GM12878 (cell line): ENCODE results near the gene GPR176. TPM values are rescaled to one million over a fixed set of nuclear protein-coding genes. Genes with fewer than 3 reads are reported as not detected.

Source experiments
- ATAC-seq: fragments of 200-7000 bp; cut with Tn5 transposase; 3 replicates; pipeline ENCODE4 v1.9.1; 2020; ENCODE audit warnings: mild to moderate bottlenecking, moderate library complexity
- BruUV-seq: library from RNA; stranded (reverse); fragments of 400-500 nt; replicated peaks from 2 replicates; lab custom pipeline; 2021; lab: Mats Ljungman, UMichigan
- CTCF ChIA-PET: fragments of 300-600 bp; sonication (Branson Sonifier 250); formaldehyde crosslinking; extraction: SDS; loops from one replicate; lab custom pipeline; 2021; ENCODE audit warnings: inconsistent platforms; lab: Yijun Ruan, JAX
- POLR2A ChIA-PET: fragments of 350-600 bp; formaldehyde crosslinking; extraction: SDS; loops from one replicate; lab custom pipeline; 2021; ENCODE audit warnings: inconsistent platforms; lab: Charles Lee
- RAD21 ChIA-PET: fragments of 300-600 bp; sonication (Branson Sonifier 250); formaldehyde crosslinking; loops from one replicate; lab custom pipeline; 2023; ENCODE audit warnings: antibody characterized with exemption; ENCODE audit not compliant: unreplicated experiment; lab: Charles Lee
- SMC1A ChIA-PET: fragments of 300-600 bp; sonication (Branson Sonifier 250); formaldehyde crosslinking; loops from one replicate; lab custom pipeline; 2023; ENCODE audit not compliant: unreplicated experiment, uncharacterized antibody; lab: Charles Lee
- DNase-seq: peaks from one replicate; pipeline ENCODE4 v3.0.0-alpha.2; 2011; ENCODE audit warnings: low read depth, low spot score
- FAIRE-seq: peaks from 3 replicates; lab custom pipeline; 2011; peaks lifted over from hg19 to GRCh38; lab: Jason Lieb, UNC
- H2AFZ ChIP-seq: 2 replicates; pipeline ENCODE4 v1.6.0; 2011; ENCODE audit warnings: low read depth, low read length, control low read depth; ENCODE audit not compliant: control insufficient read depth
- H3K27ac ChIP-seq: 2 replicates; pipeline ENCODE4 v1.5.1; 2011; ENCODE audit warnings: control low read depth; ENCODE audit not compliant: control insufficient read depth, insufficient read depth
- H3K27me3 ChIP-seq, 2 experiments: replicated peaks in 1 of 2; 2 replicates each; pipeline versions ENCODE4 v1.6.0 to v1.6.1; 2011; ENCODE audit warnings: low read length in 1 of 2; ENCODE audit not compliant: control insufficient read depth in 2 of 2, insufficient read depth in 2 of 2
- H3K36me3 ChIP-seq, 2 experiments: 2 replicates each; pipeline ENCODE4 v1.5.1; 2011; ENCODE audit warnings: low read length in 1 of 2; ENCODE audit not compliant: control insufficient read depth in 2 of 2, insufficient read depth in 2 of 2
- H3K4me1 ChIP-seq: 2 replicates; pipeline ENCODE4 v1.6.1; 2011; ENCODE audit warnings: mild to moderate bottlenecking, low read length, moderate library complexity, mixed read lengths; ENCODE audit not compliant: control insufficient read depth, insufficient read depth
- H3K4me2 ChIP-seq: 2 replicates; pipeline ENCODE4 v1.6.0; 2011; ENCODE audit warnings: control low read depth; ENCODE audit not compliant: control insufficient read depth, insufficient read depth
- H3K4me3 ChIP-seq: fragments of 200-600 bp; sonication (generic); 2 replicates; pipeline ENCODE4 v1.5.1; 2016
- H3K79me2 ChIP-seq: 2 replicates; pipeline ENCODE4 v1.6.0; 2011; ENCODE audit warnings: low read length; ENCODE audit not compliant: control insufficient read depth, insufficient read depth
- H3K9ac ChIP-seq: 2 replicates; pipeline ENCODE4 v1.8.0; 2011; ENCODE audit warnings: low read length, control low read depth, mixed read lengths; ENCODE audit not compliant: control insufficient read depth, insufficient read depth
- H3K9me3 ChIP-seq: replicated peaks from 3 replicates; pipeline ENCODE4 v1.5.1; 2011; ENCODE audit warnings: mild to moderate bottlenecking, low read length; ENCODE audit not compliant: control insufficient read depth, insufficient read depth
- H4K20me1 ChIP-seq: 2 replicates; pipeline ENCODE4 v1.6.0; 2011; ENCODE audit not compliant: control insufficient read depth, insufficient read depth
- EGR1 ChIP-seq, 2 experiments: IDR thresholded peaks; 1 replicate in 1 of 2; 2 replicates in 1 of 2; pipeline ENCODE4 v1.6.1; 2011 to 2012; ENCODE audit warnings: low read depth in 2 of 2, low read length in 2 of 2, borderline replicate concordance in 1 of 2, mild to moderate bottlenecking in 1 of 2, moderate library complexity in 1 of 2
- KAT2A ChIP-seq: conservative IDR thresholded peaks from 2 replicates; pipeline ENCODE4 v1.6.1; 2011; ENCODE audit warnings: low read depth, low read length; ENCODE audit not compliant: control insufficient read depth
- MEF2B ChIP-seq: fragments of 450-650 bp; IDR thresholded peaks from 2 replicates; pipeline ENCODE4 v1.6.1; 2018; ENCODE audit warnings: mild to moderate bottlenecking, moderate library complexity; ENCODE audit not compliant: partially characterized antibody, poor library complexity, severe bottlenecking
- SIX5 ChIP-seq: IDR thresholded peaks from 2 replicates; pipeline ENCODE4 v1.6.1; 2011; ENCODE audit warnings: mild to moderate bottlenecking, low read depth, low read length, moderate library complexity; ENCODE audit not compliant: severe bottlenecking
- SMAD1 ChIP-seq: fragments of 450-650 bp; IDR thresholded peaks from 2 replicates; pipeline ENCODE4 v1.6.1; 2018; ENCODE audit warnings: mild to moderate bottlenecking, low read depth; ENCODE audit not compliant: partially characterized antibody
- SMARCA5 ChIP-seq: fragments of 450-650 bp; IDR thresholded peaks from 2 replicates; pipeline ENCODE4 v1.6.1; 2017; ENCODE audit warnings: mild to moderate bottlenecking
- SREBF2 ChIP-seq: IDR thresholded peaks from 2 replicates; pipeline ENCODE4 v1.6.1; 2012; ENCODE audit warnings: mild to moderate bottlenecking, low read length
- SRF ChIP-seq, 2 experiments: IDR thresholded peaks; 2 replicates each; pipeline ENCODE4 v1.6.1; 2011; ENCODE audit warnings: low read depth in 2 of 2, low read length in 2 of 2, mild to moderate bottlenecking in 1 of 2, moderate library complexity in 1 of 2
- STAT1 ChIP-seq: fragments of 450-650 bp; conservative IDR thresholded peaks from 2 replicates; pipeline ENCODE4 v1.6.1; 2014; ENCODE audit warnings: antibody characterized with exemption, mild to moderate bottlenecking
- TCF7 ChIP-seq: IDR thresholded peaks from 2 replicates; pipeline ENCODE4 v1.6.1; 2014; ENCODE audit warnings: antibody characterized with exemption, borderline replicate concordance
- YBX1 ChIP-seq: fragments of 450-650 bp; IDR thresholded peaks from 2 replicates; pipeline ENCODE4 v1.6.1; 2016; ENCODE audit warnings: antibody characterized with exemption
- WGBS: methylation state at CpG from one replicate; pipeline ENCODE4 v1.1.6; 2016; ENCODE audit warnings: low lambda C conversion rate; ENCODE audit not compliant: insufficient replicate concordance, insufficient coverage; ENCODE audit errors: missing lambda C conversion rate; 5-methylcytosine and 5-hydroxymethylcytosine counted together
- in situ Hi-C: fragments of 300-500 bp; cut with MboI; formaldehyde crosslinking; loops from 9 replicates; pipeline ENCODE4 v1.14.3; 2018; ENCODE audit warnings: mixed read lengths
- intact Hi-C: fragments of 100-400 bp; cut with micrococcal nuclease; formaldehyde crosslinking; loops from one replicate; pipeline ENCODE4 v1.14.2; 2022; ENCODE audit not compliant: unreplicated experiment
- polyA plus RNA-seq, 11 experiments: library from polyadenylated mRNA; depleted of rRNA in 4 of 11; unstranded in 6 of 11; stranded (reverse) in 5 of 11; fragments of >200 nt; fragmentation: Nextera tagmentation in 4 of 11; fragmentation: Illumina TruSeq in 1 of 11; extraction: Ambion mirVana in 4 of 11; extraction: Trizol in 1 of 11; gene quantifications; 1 replicate in 1 of 11; 2 replicates in 10 of 11; pipeline versions ENCODE4 v1.2.1 to v1.2.3, GENCODE V29; 2011 to 2016; ENCODE audit warnings: inconsistent platforms in 2 of 11, missing spikeins in 2 of 11, low read depth in 1 of 11
- total RNA-seq, 4 experiments: library from RNA; depleted of rRNA in 3 of 4; stranded (reverse); fragments of >200 nt in 3 of 4; fragmentation: Illumina TruSeq in 1 of 4; extraction: Trizol in 1 of 4; gene quantifications; 2 replicates each; pipeline versions ENCODE4 v1.2.1 to v1.2.3, GENCODE V29; 2013 to 2021
- TF ChIP-seq, protein P1 (sequence below): fragments of 450-650 bp; formaldehyde crosslinking; IDR thresholded peaks from 2 replicates; pipeline ENCODE4 v1.4.0; 2020; ENCODE audit warnings: mild to moderate bottlenecking, moderate library complexity
- TF ChIP-seq, protein P2 (sequence below): fragments of 450-650 bp; IDR thresholded peaks from 2 replicates; pipeline ENCODE4 v1.6.1; 2017; ENCODE audit warnings: mild to moderate bottlenecking
- TF ChIP-seq, protein P3 (sequence below): IDR thresholded peaks from 2 replicates; pipeline ENCODE4 v1.6.1; 2012; ENCODE audit warnings: improper control_type of control experiment, low read depth, low read length; ENCODE audit not compliant: insufficient replicate concordance

The GPR176 gene
- total and polyA plus RNA-seq, 10 of the 15 experiments (the other 5 are each of a cell fraction or from before 2014, with no cell fraction given) = 0.02 to 0.33 (median 0.16) TPM; not detected in 4

DNA sequence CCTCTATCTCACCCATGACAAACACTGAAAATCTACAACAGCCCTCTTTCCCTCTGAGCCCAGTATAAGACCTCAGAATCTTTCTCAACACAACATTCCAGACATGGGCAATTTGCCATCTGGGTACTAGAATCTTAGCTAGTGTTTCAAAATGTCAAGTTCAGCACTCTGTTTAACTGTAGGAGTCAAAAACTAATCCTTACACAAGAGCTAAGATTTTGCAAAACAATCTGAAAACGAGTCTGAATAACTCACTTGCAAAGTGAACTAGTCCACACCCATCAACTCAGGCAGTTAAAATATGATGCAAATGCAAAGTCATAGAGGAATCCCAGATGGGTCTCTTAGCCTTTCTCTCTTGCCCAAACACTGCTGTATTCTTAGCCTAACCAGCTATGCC, 67.8 kb downstream of the GPR176 start:
- DNase-seq = no peak
- no peak overlapping the region for H3K4me2 ChIP-seq
- H3K79me2 ChIP-seq = no peaks in the 10 kb centered on the region
- H3K9me3 ChIP-seq = no peaks in the 10 kb centered on the region
- WGBS = 0% methylated on average over 1 of the region's 1 CpG
- POLR2A ChIA-PET = no interaction called here
- no peak overlapping the region for H2AFZ ChIP-seq
- H3K27ac ChIP-seq = no peak overlapping the region
- no peaks in the 10 kb centered on the region for H3K36me3 ChIP-seq
- no TSS peak for BruUV-seq
- H3K4me3 ChIP-seq = no peak overlapping the region
- SMC1A ChIA-PET = interaction anchor here (1.2 kb wide), 1 partner anchor 21 kb away, joined by 5 read pairs; no protein-coding TSS in a partner anchor
- RAD21 ChIA-PET = no interaction called here
- H4K20me1 ChIP-seq = no peaks in the 10 kb centered on the region
- peaks cover 0 to 5% of the 10 kb centered on the region in 2 experiments; a peak in 2 of 4 replicates for H3K27me3 ChIP-seq
- no peaks in the 10 kb centered on the region for H3K4me1 ChIP-seq
- intact Hi-C loops (no loop called here), in situ Hi-C loops (no loop called here)
- no peak overlapping the region for H3K9ac ChIP-seq
- no peak for FAIRE-seq
- ATAC-seq = no peak
- CTCF ChIA-PET = interaction anchor here (3.7 kb wide), 1 partner anchor 22 kb away, joined by 24 read pairs; no protein-coding TSS in a partner anchor
- TF ChIP-seq SMARCA5 (no peak), KAT2A (no peak), YBX1 (no peak), STAT1 (no peak), SMAD1 (no peak), TCF7 (no peak), SIX5 (no peak), EGR1 (IDR thresholded peaks at IDR 0.05; ENCODE audit: borderline replicate concordance in 1 of 2, low read depth in 2 of 2, low read length in 2 of 2) (no peak), MEF2B (no peak), SRF (IDR thresholded peaks at IDR 0.05; ENCODE audit: low read depth in 2 of 2, low read length in 2 of 2) (no peak), SREBF2 (no peak)
- TF ChIP-seq, protein P1, sequence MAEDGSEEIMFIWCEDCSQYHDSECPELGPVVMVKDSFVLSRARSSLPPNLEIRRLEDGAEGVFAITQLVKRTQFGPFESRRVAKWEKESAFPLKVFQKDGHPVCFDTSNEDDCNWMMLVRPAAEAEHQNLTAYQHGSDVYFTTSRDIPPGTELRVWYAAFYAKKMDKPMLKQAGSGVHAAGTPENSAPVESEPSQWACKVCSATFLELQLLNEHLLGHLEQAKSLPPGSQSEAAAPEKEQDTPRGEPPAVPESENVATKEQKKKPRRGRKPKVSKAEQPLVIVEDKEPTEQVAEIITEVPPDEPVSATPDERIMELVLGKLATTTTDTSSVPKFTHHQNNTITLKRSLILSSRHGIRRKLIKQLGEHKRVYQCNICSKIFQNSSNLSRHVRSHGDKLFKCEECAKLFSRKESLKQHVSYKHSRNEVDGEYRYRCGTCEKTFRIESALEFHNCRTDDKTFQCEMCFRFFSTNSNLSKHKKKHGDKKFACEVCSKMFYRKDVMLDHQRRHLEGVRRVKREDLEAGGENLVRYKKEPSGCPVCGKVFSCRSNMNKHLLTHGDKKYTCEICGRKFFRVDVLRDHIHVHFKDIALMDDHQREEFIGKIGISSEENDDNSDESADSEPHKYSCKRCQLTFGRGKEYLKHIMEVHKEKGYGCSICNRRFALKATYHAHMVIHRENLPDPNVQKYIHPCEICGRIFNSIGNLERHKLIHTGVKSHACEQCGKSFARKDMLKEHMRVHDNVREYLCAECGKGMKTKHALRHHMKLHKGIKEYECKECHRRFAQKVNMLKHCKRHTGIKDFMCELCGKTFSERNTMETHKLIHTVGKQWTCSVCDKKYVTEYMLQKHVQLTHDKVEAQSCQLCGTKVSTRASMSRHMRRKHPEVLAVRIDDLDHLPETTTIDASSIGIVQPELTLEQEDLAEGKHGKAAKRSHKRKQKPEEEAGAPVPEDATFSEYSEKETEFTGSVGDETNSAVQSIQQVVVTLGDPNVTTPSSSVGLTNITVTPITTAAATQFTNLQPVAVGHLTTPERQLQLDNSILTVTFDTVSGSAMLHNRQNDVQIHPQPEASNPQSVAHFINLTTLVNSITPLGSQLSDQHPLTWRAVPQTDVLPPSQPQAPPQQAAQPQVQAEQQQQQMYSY (CRISPR knock-in tag) = no peak
- TF ChIP-seq, protein P2, sequence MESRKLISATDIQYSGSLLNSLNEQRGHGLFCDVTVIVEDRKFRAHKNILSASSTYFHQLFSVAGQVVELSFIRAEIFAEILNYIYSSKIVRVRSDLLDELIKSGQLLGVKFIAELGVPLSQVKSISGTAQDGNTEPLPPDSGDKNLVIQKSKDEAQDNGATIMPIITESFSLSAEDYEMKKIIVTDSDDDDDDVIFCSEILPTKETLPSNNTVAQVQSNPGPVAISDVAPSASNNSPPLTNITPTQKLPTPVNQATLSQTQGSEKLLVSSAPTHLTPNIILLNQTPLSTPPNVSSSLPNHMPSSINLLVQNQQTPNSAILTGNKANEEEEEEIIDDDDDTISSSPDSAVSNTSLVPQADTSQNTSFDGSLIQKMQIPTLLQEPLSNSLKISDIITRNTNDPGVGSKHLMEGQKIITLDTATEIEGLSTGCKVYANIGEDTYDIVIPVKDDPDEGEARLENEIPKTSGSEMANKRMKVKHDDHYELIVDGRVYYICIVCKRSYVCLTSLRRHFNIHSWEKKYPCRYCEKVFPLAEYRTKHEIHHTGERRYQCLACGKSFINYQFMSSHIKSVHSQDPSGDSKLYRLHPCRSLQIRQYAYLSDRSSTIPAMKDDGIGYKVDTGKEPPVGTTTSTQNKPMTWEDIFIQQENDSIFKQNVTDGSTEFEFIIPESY = no peak
- TF ChIP-seq, protein P3, sequence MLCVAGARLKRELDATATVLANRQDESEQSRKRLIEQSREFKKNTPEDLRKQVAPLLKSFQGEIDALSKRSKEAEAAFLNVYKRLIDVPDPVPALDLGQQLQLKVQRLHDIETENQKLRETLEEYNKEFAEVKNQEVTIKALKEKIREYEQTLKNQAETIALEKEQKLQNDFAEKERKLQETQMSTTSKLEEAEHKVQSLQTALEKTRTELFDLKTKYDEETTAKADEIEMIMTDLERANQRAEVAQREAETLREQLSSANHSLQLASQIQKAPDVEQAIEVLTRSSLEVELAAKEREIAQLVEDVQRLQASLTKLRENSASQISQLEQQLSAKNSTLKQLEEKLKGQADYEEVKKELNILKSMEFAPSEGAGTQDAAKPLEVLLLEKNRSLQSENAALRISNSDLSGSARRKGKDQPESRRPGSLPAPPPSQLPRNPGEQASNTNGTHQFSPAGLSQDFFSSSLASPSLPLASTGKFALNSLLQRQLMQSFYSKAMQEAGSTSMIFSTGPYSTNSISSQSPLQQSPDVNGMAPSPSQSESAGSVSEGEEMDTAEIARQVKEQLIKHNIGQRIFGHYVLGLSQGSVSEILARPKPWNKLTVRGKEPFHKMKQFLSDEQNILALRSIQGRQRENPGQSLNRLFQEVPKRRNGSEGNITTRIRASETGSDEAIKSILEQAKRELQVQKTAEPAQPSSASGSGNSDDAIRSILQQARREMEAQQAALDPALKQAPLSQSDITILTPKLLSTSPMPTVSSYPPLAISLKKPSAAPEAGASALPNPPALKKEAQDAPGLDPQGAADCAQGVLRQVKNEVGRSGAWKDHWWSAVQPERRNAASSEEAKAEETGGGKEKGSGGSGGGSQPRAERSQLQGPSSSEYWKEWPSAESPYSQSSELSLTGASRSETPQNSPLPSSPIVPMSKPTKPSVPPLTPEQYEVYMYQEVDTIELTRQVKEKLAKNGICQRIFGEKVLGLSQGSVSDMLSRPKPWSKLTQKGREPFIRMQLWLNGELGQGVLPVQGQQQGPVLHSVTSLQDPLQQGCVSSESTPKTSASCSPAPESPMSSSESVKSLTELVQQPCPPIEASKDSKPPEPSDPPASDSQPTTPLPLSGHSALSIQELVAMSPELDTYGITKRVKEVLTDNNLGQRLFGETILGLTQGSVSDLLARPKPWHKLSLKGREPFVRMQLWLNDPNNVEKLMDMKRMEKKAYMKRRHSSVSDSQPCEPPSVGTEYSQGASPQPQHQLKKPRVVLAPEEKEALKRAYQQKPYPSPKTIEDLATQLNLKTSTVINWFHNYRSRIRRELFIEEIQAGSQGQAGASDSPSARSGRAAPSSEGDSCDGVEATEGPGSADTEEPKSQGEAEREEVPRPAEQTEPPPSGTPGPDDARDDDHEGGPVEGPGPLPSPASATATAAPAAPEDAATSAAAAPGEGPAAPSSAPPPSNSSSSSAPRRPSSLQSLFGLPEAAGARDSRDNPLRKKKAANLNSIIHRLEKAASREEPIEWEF = no peak
